K562 (cell line): ENCODE data around the gene SFXN3. TPM values are rescaled to one million over a fixed set of nuclear protein-coding genes. Genes with fewer than 3 reads are reported as not detected.

Experiments
- ATAC-seq: fragments of 200-7000 bp; cut with Tn5 transposase; 3 replicates; pipeline ENCODE4 v1.9.1; 2020; ENCODE audit warnings: moderate library complexity
- BruUV-seq: library from RNA; stranded (reverse); fragments of 400-500 nt; replicated peaks from 2 replicates; lab custom pipeline; 2021; lab: Mats Ljungman, UMichigan
- CTCF ChIA-PET: fragments of 300-600 bp; formaldehyde crosslinking; extraction: SDS; loops from one replicate; lab custom pipeline; 2021; ENCODE audit warnings: low intra/inter-chr PET ratio; lab: Yijun Ruan, JAX
- POLR2A ChIA-PET: fragments of 300-600, 350-650 bp; sonication (Branson Sonifier 250); formaldehyde crosslinking; extraction: SDS; loops from one replicate; lab custom pipeline; 2021; ENCODE audit warnings: antibody characterized with exemption, inconsistent platforms; lab: Yijun Ruan, JAX
- DNase-seq, 4 experiments: peaks; one replicate each; pipeline versions ENCODE4 v3.0.0 to v3.0.0-alpha.2; 2011 to 2018; ENCODE audit warnings: low spot score in 3 of 4, mixed read lengths in 3 of 4; ENCODE audit errors: extremely low read depth in 1 of 4
- FAIRE-seq: peaks from 2 replicates; lab custom pipeline; 2011; peaks lifted over from hg19 to GRCh38; lab: Jason Lieb, UNC
- H2AFZ ChIP-seq: 2 replicates; pipeline ENCODE4 v1.6.0; 2011; ENCODE audit warnings: low read depth, low read length, control low read depth, inconsistent platforms
- H3K27ac ChIP-seq: fragments of 200-600 bp; 3 replicates; pipeline ENCODE4 v1.8.0; 2011; ENCODE audit warnings: low read depth, mild to moderate bottlenecking, control low read depth, inconsistent platforms, low read length, moderate library complexity, mixed read lengths; ENCODE audit errors: extremely low read depth
- H3K27me3 ChIP-seq, 2 experiments: fragments of 300-600 bp in 1 of 2; 2 replicates in 1 of 2; 3 replicates in 1 of 2; pipeline versions ENCODE4 v1.6.0 to v1.8.0; 2011; ENCODE audit warnings: inconsistent platforms in 2 of 2, low read length in 2 of 2, mild to moderate bottlenecking in 1 of 2, mixed read lengths in 1 of 2, moderate library complexity in 1 of 2; ENCODE audit not compliant: control insufficient read depth in 2 of 2, insufficient read depth in 2 of 2
- H3K36me3 ChIP-seq: fragments of 300-600 bp; 3 replicates; pipeline ENCODE4 v1.8.0; 2011; ENCODE audit warnings: mild to moderate bottlenecking, low read length, inconsistent platforms; ENCODE audit not compliant: control insufficient read depth, insufficient read depth
- H3K4me1 ChIP-seq, 2 experiments: fragments of 200-600 bp in 1 of 2; replicated peaks in 1 of 2; 2 replicates in 1 of 2; 3 replicates in 1 of 2; pipeline versions ENCODE4 v1.5.1 to v1.8.0; 2011; ENCODE audit warnings: inconsistent platforms in 2 of 2, low read length in 2 of 2, mild to moderate bottlenecking in 1 of 2, mixed read lengths in 1 of 2, moderate library complexity in 1 of 2; ENCODE audit not compliant: control insufficient read depth in 2 of 2, insufficient read depth in 2 of 2
- H3K4me2 ChIP-seq: 2 replicates; pipeline ENCODE4 v1.6.1; 2011; ENCODE audit warnings: low read length, control low read depth, inconsistent platforms, mixed read lengths; ENCODE audit not compliant: insufficient read depth
- H3K4me3 ChIP-seq: fragments of 200-600 bp; sonication (generic), shearing (Covaris generic); 2 replicates; pipeline ENCODE4 v1.5.1; 2016; ENCODE audit warnings: control low read depth, inconsistent platforms
- H3K79me2 ChIP-seq: fragments of 200-600 bp; 3 replicates; pipeline ENCODE4 v1.8.0; 2011; ENCODE audit warnings: low read length, inconsistent platforms; ENCODE audit not compliant: control insufficient read depth, insufficient read depth
- H3K9ac ChIP-seq, 2 experiments: 2 replicates each; pipeline versions ENCODE4 v1.6.0 to v1.6.1; 2011; ENCODE audit warnings: low read depth in 2 of 2, low read length in 2 of 2, control low read depth in 1 of 2, inconsistent platforms in 1 of 2, mild to moderate bottlenecking in 1 of 2, mixed read lengths in 1 of 2; ENCODE audit not compliant: insufficient read depth in 1 of 2
- H3K9me1 ChIP-seq: one replicate; pipeline ENCODE4 v1.6.0; 2011; ENCODE audit warnings: inconsistent platforms, mild to moderate bottlenecking, low read length, moderate library complexity; ENCODE audit not compliant: control insufficient read depth, insufficient read depth
- H3K9me3 ChIP-seq: replicated peaks from 2 replicates; pipeline ENCODE4 v1.5.1; 2011; ENCODE audit warnings: low read depth, low read length, inconsistent platforms; ENCODE audit not compliant: control insufficient read depth, insufficient read depth
- H4K20me1 ChIP-seq: replicated peaks from 2 replicates; pipeline ENCODE4 v1.6.1; 2011; ENCODE audit warnings: low read length, inconsistent platforms, mixed read lengths; ENCODE audit not compliant: control insufficient read depth, insufficient read depth
- BMI1 ChIP-seq: fragments of 150-350 bp; IDR thresholded peaks from 2 replicates; pipeline ENCODE4 v1.6.1; 2014; ENCODE audit warnings: low read length
- FOXJ2 ChIP-seq: fragments of 200-800 bp; sonication (Bioruptor generic); IDR thresholded peaks from 2 replicates; pipeline ENCODE4 v1.6.1; 2016; ENCODE audit warnings: missing genetic modification characterization, missing compliant biosample characterization
- KLF1 ChIP-seq: fragments of 450-650 bp; IDR thresholded peaks from 2 replicates; pipeline ENCODE4 v1.6.1; 2016; ENCODE audit warnings: missing genetic modification characterization, missing compliant biosample characterization
- MECOM ChIP-seq: fragments of 250-450 bp; sonication (Bioruptor Pico); IDR thresholded peaks from 2 replicates; pipeline ENCODE4 v1.8.0; 2022; ENCODE audit warnings: inconsistent platforms
- NFXL1 ChIP-seq: fragments of 450-650 bp; formaldehyde crosslinking; IDR thresholded peaks from 2 replicates; pipeline ENCODE4 v1.4.0; 2021; ENCODE audit warnings: mild to moderate bottlenecking
- SAFB2 ChIP-seq: fragments of 200-400 bp; formaldehyde crosslinking; IDR thresholded peaks from 2 replicates; pipeline ENCODE4 v1.6.1; 2018; ENCODE audit warnings: borderline replicate concordance, low read length, low read depth, moderate library complexity; ENCODE audit not compliant: severe bottlenecking
- SNRNP70 ChIP-seq: fragments of 200-400 bp; formaldehyde crosslinking; optimal IDR thresholded peaks from 2 replicates; pipeline ENCODE3; 2017; ENCODE audit warnings: low read depth, low read length
- WGBS: fragments of 100-300 bp; shearing (Covaris generic); methylation state at CpG from one replicate; pipeline ENCODE4 v1.1.6; 2016; ENCODE audit warnings: low coverage, mixed read lengths; ENCODE audit not compliant: insufficient coverage; ENCODE audit errors: missing lambda C conversion rate; 5-methylcytosine and 5-hydroxymethylcytosine counted together
- in situ Hi-C: fragments of 300-500 bp; cut with MboI; formaldehyde crosslinking; loops from 4 replicates; pipeline ENCODE4 v1.15.0; 2018; ENCODE audit warnings: inconsistent platforms, mixed read lengths
- intact Hi-C: fragments of 100-400 bp; cut with micrococcal nuclease; formaldehyde crosslinking; loops from 2 replicates; pipeline ENCODE4 v1.14.2; 2022
- polyA plus RNA-seq, 8 experiments: library from polyadenylated mRNA; depleted of rRNA in 4 of 8; stranded (reverse) in 5 of 8; unstranded in 3 of 8; fragments of >200 nt; fragmentation: Nextera tagmentation in 2 of 8; fragmentation: Illumina TruSeq in 1 of 8; extraction: Ambion mirVana in 2 of 8; extraction: Trizol in 1 of 8; gene quantifications; 2 replicates each; pipeline versions ENCODE4 v1.2.1 to v1.2.3, GENCODE V29; 2011 to 2014; ENCODE audit warnings: inconsistent platforms in 1 of 8, missing spikeins in 1 of 8
- total RNA-seq, 7 experiments: library from RNA; depleted of rRNA in 6 of 7; stranded (reverse); fragments of >200 nt in 6 of 7; fragmentation: Illumina TruSeq in 2 of 7; extraction: Trizol in 2 of 7; gene quantifications; 2 replicates each; pipeline versions ENCODE4 v1.2.1 to v1.2.3, GENCODE V29; 2011 to 2021; ENCODE audit warnings: low replicate concordance in 1 of 7
- TF ChIP-seq, protein P1 (sequence below): fragments of 450-650 bp; formaldehyde crosslinking; IDR thresholded peaks from 2 replicates; pipeline ENCODE4 v1.4.0; 2020; ENCODE audit warnings: mild to moderate bottlenecking, moderate library complexity
- TF ChIP-seq, protein P2 (sequence below): sonication (generic); formaldehyde crosslinking; IDR thresholded peaks from 2 replicates; pipeline ENCODE4 v1.9.0; 2022; ENCODE audit warnings: mild to moderate bottlenecking, missing genetic modification reagents
- TF ChIP-seq, protein P3 (sequence below), 2 experiments: IDR thresholded peaks; 2 replicates each; pipeline ENCODE4 v1.6.1; 2011; ENCODE audit warnings: borderline replicate concordance in 1 of 2, control low read depth in 1 of 2, low read depth in 1 of 2, low read length in 1 of 2, mild to moderate bottlenecking in 1 of 2, mixed read lengths in 1 of 2, moderate library complexity in 1 of 2; ENCODE audit not compliant: insufficient read depth in 1 of 2, insufficient read length in 1 of 2, poor library complexity in 1 of 2, severe bottlenecking in 1 of 2; ENCODE audit errors: extremely low read depth in 1 of 2

Gene SFXN3
- total and polyA plus RNA-seq, 9 of the 15 experiments (the other 6 are each of a cell fraction or from before 2014, with no cell fraction given): 0.24 to 4.6 (median 0.86) TPM

DNA sequence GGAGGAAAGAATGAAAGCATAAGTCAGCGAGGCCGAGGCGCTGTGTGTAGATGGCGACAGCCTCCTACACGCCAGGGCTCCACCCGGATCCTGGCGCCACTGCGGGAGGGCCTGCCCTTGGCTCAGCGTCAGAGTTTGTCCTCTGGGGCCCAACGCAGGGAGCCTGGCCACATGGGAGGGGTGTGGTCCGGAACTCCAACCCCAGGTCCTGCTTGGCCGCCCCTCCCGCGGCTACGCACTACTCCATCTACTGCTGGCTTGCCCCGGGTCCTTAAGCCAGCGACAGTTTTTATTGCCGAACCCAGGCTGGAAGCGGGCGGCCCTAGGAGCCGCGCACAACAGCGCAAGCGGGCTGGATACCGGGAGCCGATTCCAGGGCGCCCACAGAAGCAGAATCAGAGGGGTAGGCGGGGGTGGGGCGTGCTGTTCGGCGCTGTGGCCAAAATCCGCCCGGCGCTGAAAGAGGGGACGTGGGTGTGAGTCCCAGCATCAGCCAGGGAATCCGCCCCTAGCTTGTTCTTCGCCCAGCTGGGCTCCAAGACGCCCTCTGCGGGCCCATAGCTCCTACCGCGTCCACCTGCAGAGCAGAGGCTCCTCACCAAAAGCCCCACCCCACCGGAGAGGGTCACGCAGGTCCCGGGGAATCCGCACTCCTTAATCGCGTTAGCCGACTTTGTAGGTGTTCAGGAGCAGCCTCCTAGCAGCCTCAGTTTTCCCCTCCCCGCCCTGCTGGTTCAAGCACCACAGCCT is 35.3 kb downstream of the SFXN3 start (continued):
- TF ChIP-seq, protein P1, sequence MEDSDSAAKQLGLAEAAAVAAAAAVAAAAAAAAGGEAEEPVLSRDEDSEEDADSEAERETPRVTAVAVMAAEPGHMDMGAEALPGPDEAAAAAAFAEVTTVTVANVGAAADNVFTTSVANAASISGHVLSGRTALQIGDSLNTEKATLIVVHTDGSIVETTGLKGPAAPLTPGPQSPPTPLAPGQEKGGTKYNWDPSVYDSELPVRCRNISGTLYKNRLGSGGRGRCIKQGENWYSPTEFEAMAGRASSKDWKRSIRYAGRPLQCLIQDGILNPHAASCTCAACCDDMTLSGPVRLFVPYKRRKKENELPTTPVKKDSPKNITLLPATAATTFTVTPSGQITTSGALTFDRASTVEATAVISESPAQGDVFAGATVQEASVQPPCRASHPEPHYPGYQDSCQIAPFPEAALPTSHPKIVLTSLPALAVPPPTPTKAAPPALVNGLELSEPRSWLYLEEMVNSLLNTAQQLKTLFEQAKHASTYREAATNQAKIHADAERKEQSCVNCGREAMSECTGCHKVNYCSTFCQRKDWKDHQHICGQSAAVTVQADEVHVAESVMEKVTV (CRISPR knock-in tag): 0 out of 2 replicates have a peak, but pooled peaks have one; percentile 27
- peak; percentile 78 for TF ChIP-seq KLF1 (tag)
- TF ChIP-seq, protein P2, sequence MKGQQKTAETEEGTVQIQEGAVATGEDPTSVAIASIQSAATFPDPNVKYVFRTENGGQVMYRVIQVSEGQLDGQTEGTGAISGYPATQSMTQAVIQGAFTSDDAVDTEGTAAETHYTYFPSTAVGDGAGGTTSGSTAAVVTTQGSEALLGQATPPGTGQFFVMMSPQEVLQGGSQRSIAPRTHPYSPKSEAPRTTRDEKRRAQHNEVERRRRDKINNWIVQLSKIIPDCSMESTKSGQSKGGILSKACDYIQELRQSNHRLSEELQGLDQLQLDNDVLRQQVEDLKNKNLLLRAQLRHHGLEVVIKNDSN (CRISPR knock-in tag): peak; percentile 60

- ATAC-seq (no peak), DNase-seq (peak in 2 of 4 experiments; percentile 23 to 30), FAIRE-seq (peak; percentile 59)
- intact Hi-C loops (loop anchor here (2.0 to 10.0 kb wide), 4 partner anchors 24 to 988 kb away; partner anchors contain the start of genes ARMH3, PDZD7 and SFXN3), in situ Hi-C loops (no loop called here)
- ChIA-PET POLR2A (interaction anchor here (0.6 to 1.4 kb wide), 5 partner anchors 8 to 714 kb away, joined by 3 to 5 read pairs (median 3); no protein-coding TSS in a partner anchor), CTCF (interaction anchor here (0.5 to 3.7 kb wide), 5 partner anchors 16 to 839 kb away, joined by 3 to 37 read pairs (median 18); partner anchors contain the start of gene LZTS2)
- Histone ChIP-seq H3K27me3 (no peaks in the 10 kb centered on the region), H4K20me1 (no peaks in the 10 kb centered on the region), H3K4me2 (peak overlapping the region; percentile 81), H3K9me1 (no peaks in the 10 kb centered on the region), H3K4me3 (peak overlapping the region; percentile 58), H3K9me3 (no peaks in the 10 kb centered on the region), H3K36me3 (no peaks in the 10 kb centered on the region), H3K27ac (peak overlapping the region; percentile 88; the same call in 2 of the 3 replicates), H3K79me2 (peaks cover 21% of the 10 kb centered on the region), H3K9ac (peak overlapping the region; percentile 69 to 92), H3K4me1 (peaks cover 53 to 66% of the 10 kb centered on the region in 2 experiments), H2AFZ (peak overlapping the region; percentile 89)
- no TSS peak for BruUV-seq
- no peak for TF ChIP-seq SNRNP70
- TF ChIP-seq, protein P3, sequence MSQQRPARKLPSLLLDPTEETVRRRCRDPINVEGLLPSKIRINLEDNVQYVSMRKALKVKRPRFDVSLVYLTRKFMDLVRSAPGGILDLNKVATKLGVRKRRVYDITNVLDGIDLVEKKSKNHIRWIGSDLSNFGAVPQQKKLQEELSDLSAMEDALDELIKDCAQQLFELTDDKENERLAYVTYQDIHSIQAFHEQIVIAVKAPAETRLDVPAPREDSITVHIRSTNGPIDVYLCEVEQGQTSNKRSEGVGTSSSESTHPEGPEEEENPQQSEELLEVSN (IDR thresholded peaks at IDR 0.05; ENCODE audit: borderline replicate concordance in 1 of 2, extremely low read depth in 1 of 2, insufficient read depth in 1 of 2, insufficient read length in 1 of 2, low read depth in 1 of 2, low read length in 1 of 2, poor library complexity in 1 of 2, severe bottlenecking in 1 of 2): peak in 1 of 2 experiments; percentile 20
- no peak for TF ChIP-seq NFXL1 (CRISPR knock-in tag)
- TF ChIP-seq BMI1: no peak
- TF ChIP-seq MECOM: no peak
- TF ChIP-seq FOXJ2 (tag): no peak
- no peak for TF ChIP-seq SAFB2
- 3% methylated on average over 15 of the region's 31 CpGs for WGBS
Measured at GRCh38 chr10:101066896-101067355, 35.9 kb downstream of the SFXN3 start.
